Psoas muscle (tissue), 8 donors: ENCODE measurements around the gene EYA2. TPM values are rescaled to one million over a fixed set of nuclear protein-coding genes. Genes with fewer than 3 reads are reported as not detected.

Source experiments
- ATAC-seq, 4 donors: fragments of 200-7000 bp; cut with Tn5 transposase; one replicate each; pipeline ENCODE4 v1.9.1; 2020; ENCODE audit warnings: moderate library complexity in 3 of 4, mild to moderate bottlenecking in 2 of 4
- DNase-seq, 2 donors: peaks; one replicate each; pipeline ENCODE4 v3.0.0-alpha.2; 2020
- H3K27ac ChIP-seq: fragments of 200-600 bp; one replicate; pipeline ENCODE4 v1.8.0; 2022
- H3K27me3 ChIP-seq, 3 donors: fragments of 200-600 bp in 1 of 3; one replicate each; pipeline versions ENCODE4 v1.6.1 to v1.8.0; 2013 to 2022; ENCODE audit warnings: low read length in 2 of 3, mild to moderate bottlenecking in 2 of 3, moderate library complexity in 1 of 3; ENCODE audit not compliant: insufficient read depth in 3 of 3
- H3K36me3 ChIP-seq, 2 donors: fragments of 200-600 bp in 1 of 2; one replicate each; pipeline versions ENCODE4 v1.6.1 to v1.8.0; 2013 to 2022; ENCODE audit warnings: low read depth in 1 of 2, mild to moderate bottlenecking in 1 of 2, moderate library complexity in 1 of 2; ENCODE audit not compliant: insufficient read depth in 1 of 2
- H3K4me1 ChIP-seq: fragments of 200-600 bp; one replicate; pipeline ENCODE4 v1.8.0; 2022
- H3K4me3 ChIP-seq: fragments of 200-600 bp; one replicate; pipeline ENCODE4 v1.8.0; 2022; ENCODE audit warnings: mild to moderate bottlenecking
- H3K9me3 ChIP-seq: fragments of 200-600 bp; one replicate; pipeline ENCODE4 v1.8.0; 2022
- whole genome bisulfite sequencing, 3 donors: extraction: QIAGEN DNeasy Blood & Tissue Kit; methylation state at CpG; one replicate each; pipeline versions ENCODE4 v1.1.6 to v1.1.7; 2013; 5-methylcytosine and 5-hydroxymethylcytosine counted together
- intact Hi-C, 2 donors: fragments of 100-400 bp; cut with DNase I; formaldehyde crosslinking; loops; one replicate each; pipeline versions ENCODE4 v1.11.0 to v1.14.2; 2022
- polyA plus RNA-seq, 3 donors: library from polyadenylated mRNA; stranded (reverse); fragments of 200-250 nt; gene quantifications; one replicate each; pipeline ENCODE4 v1.2.3, GENCODE V29; 2013
- total RNA-seq, 4 donors: library from RNA; stranded (reverse); fragmentation: NEBNext Ultra II Directional in 2 of 4; extraction: Animal tissue kit (Norgen Biotek cat#: 25700) in 2 of 4; gene quantifications; one replicate each; pipeline versions ENCODE4 v1.2.1 to v1.2.4, GENCODE V29; 2021 to 2023
- TF ChIP-seq, protein P1 (sequence below): fragments of 200-600 bp; IDR thresholded peaks from one replicate; pipeline ENCODE4 v1.8.0; 2022; ENCODE audit warnings: antibody characterized with exemption
- donor health status: healthy with polysubstance abuse.
- donor health status: DM: no; HTN: no; CAD: no; lungs with moderate emphysema.
- donor health status: Bipolar disorder and iron deficiency.
- donor health status: healthy.
- donor health status: DM: yes; HTN: yes; CAD: no.
- donor health status: DM: no; HTN: no; CAD: no.
- donor health status: DM: no; HTN: no; CAD: no.
- donor health status: DM: yes; HTN: yes; CAD: no.

EYA2 gene
- total and polyA plus RNA-seq, 7 donors: 0.72 to 4.0 (median 2.0) TPM

DNA sequence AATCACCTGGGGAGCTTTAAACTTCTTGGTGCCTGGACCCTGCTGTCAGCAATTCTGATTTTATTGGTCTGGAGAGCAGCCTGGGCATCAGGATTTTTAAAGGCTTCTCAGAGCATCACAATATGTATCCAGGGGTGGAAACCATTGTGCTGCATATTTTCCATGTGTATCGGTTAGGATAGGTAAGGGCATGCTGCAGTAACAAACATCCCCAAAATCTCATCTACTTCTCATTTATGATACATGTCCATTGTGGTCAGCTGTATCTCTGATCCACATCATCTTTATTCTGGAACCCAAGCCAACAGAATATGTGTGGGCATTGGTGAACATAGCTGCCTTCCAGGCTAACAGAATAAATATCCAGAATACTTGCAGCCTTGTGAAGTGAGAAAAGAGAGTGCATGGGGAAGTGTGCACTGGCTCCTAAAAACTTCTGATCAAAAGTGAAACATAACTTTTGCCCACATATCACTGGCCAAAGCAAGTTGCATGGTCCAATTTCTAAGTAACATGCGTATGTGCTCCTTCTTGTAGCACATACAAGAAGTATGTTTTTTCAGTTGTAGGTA, 246.8 kb downstream of the EYA2 start:
- 96 to 100% (median 99%) methylated on average over 2 of the region's 2 CpGs for WGBS, 3 donors
- Histone ChIP-seq H3K36me3 (no peaks in the 10 kb centered on the region), H3K4me1 (no peaks in the 10 kb centered on the region), H3K9me3 (no peaks in the 10 kb centered on the region), H3K27me3 (no peaks in the 10 kb centered on the region), H3K4me3 (no peak overlapping the region), H3K27ac (no peak overlapping the region)
- intact Hi-C loops: no loop called here
- TF ChIP-seq, protein P1, sequence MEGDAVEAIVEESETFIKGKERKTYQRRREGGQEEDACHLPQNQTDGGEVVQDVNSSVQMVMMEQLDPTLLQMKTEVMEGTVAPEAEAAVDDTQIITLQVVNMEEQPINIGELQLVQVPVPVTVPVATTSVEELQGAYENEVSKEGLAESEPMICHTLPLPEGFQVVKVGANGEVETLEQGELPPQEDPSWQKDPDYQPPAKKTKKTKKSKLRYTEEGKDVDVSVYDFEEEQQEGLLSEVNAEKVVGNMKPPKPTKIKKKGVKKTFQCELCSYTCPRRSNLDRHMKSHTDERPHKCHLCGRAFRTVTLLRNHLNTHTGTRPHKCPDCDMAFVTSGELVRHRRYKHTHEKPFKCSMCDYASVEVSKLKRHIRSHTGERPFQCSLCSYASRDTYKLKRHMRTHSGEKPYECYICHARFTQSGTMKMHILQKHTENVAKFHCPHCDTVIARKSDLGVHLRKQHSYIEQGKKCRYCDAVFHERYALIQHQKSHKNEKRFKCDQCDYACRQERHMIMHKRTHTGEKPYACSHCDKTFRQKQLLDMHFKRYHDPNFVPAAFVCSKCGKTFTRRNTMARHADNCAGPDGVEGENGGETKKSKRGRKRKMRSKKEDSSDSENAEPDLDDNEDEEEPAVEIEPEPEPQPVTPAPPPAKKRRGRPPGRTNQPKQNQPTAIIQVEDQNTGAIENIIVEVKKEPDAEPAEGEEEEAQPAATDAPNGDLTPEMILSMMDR: no peak
- DNase-seq (no peak), ATAC-seq (no peak)

DNA sequence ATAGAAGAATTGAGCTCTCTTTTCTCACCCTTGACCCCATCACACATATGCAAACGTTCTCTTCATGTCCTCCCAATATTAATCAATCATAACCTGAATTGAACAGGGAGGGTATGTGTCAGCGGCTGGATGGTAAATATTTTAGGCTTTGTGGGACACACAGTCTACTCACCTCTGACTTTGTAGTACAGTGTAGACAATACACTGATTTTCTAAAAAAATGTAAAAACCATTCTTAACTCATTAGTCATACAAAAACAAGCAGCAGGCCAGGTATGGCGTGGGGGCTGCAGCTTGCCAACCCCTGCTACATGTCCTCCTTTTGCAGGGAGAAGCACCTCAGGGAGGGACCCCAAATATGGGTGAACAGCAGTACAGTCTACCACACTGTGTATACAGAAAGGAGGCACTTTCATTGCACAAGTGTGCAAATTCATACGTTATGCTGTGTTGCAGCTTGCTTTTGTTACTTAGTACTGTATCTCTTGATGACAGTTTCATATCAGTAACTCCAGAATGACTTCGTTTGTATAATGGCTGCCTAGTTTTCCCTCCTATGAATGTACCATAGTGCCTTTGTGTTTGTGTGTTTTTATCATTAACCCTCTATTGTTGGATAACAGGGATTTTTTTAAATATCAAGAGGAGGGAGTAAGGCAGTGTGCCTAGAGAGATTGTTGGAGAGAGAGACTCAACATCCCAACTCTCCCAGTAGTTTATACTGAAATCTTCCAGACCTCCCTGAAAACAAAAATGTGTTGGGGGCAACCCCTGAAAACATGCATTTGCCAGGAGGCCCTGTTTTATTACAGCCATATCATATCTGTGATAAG, 247.5 kb downstream of the EYA2 start:
- WGBS, 3 donors: 73 to 79% (median 76%) methylated on average over 5 of the region's 5 CpGs
- intact Hi-C loops: no loop called here
- ATAC-seq (no peak), DNase-seq (no peak)
- Histone ChIP-seq H3K27ac (no peak overlapping the region), H3K9me3 (no peaks in the 10 kb centered on the region), H3K36me3 (no peaks in the 10 kb centered on the region), H3K4me1 (no peaks in the 10 kb centered on the region), H3K4me3 (no peak overlapping the region), H3K27me3 (no peaks in the 10 kb centered on the region)
- TF ChIP-seq, protein P1: no peak

DNA sequence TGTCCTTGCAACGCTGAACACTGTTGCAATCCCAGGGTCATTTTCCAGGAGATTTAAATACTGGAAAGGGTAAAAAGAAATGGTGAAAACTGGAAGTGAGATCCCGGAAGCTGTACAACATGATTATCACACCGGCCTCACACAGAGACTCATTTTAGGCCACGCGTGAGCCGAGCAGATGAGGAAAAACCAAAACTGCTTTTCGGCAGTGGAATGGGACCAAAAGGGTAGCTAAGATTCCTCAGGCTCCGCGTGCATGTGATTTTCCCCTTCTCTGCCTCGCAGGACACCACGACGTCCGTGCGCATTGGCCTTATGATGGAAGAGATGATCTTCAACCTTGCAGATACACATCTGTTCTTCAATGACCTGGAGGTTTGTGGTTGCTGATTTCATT, 248.1 kb downstream of the EYA2 start:
- no peaks in the 10 kb centered on the region for H3K9me3 ChIP-seq
- TF ChIP-seq, protein P1: no peak
- no peak for ATAC-seq
- no peaks in the 10 kb centered on the region for H3K27me3 ChIP-seq
- H3K27ac ChIP-seq: no peak overlapping the region
- H3K36me3 ChIP-seq: no peaks in the 10 kb centered on the region
- WGBS, 3 donors: 86 to 87% (median 86%) methylated on average over 14 of the region's 14 CpGs
- intact Hi-C loops: no loop called here
- H3K4me1 ChIP-seq: no peaks in the 10 kb centered on the region
- DNase-seq: no peak
- no peak overlapping the region for H3K4me3 ChIP-seq

DNA sequence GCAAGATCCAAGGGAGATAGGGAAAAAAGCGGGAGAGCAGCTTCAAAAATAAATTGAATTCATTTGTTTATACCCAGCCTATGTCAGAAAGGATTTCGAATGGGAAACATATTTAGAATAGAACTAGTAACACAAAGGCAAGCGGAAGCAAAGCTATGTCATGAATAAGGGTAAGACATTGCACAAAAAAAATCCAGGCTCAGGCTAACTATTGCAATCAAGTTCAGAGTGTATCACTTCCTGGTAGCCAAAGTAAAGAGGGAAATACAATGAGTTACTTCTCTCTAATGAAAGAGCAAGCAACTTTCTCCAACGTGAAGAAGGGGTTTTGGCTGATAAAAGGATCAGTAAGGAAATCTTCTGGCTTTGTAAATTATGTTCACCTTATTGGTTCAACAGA, 249.0 kb downstream of the EYA2 start:
- Histone ChIP-seq H3K4me3 (no peak overlapping the region), H3K36me3 (no peaks in the 10 kb centered on the region), H3K27me3 (no peaks in the 10 kb centered on the region), H3K9me3 (no peaks in the 10 kb centered on the region), H3K4me1 (no peaks in the 10 kb centered on the region), H3K27ac (no peak overlapping the region)
- 76 to 82% (median 78%) methylated on average over 4 of the region's 4 CpGs for WGBS, 3 donors
- TF ChIP-seq, protein P1: no peak
- intact Hi-C loops: no loop called here
- DNase-seq (no peak), ATAC-seq (no peak)
